Hematopoietic multipotent progenitor cell (in vitro differentiated cells): Measurements from ENCODE around the gene SLC25A1. TPM values are rescaled to one million over a fixed set of nuclear protein-coding genes. Genes with fewer than 3 reads are reported as not detected.
"Not testable (repeated sequence)": the region's sequence is repeated elsewhere in the genome, so short reads cannot be mapped to it uniquely, and the experiment has no call there.

Source experiments
- DNase-seq, 3 donors: peaks; one replicate each; pipeline ENCODE4 v3.0.0-alpha.2; 2011 to 2015; ENCODE audit warnings: low read depth in 2 of 3, low spot score in 2 of 3
- total RNA-seq: library from RNA; depleted of rRNA; stranded (reverse); fragments of >200 nt; gene quantifications from one replicate; pipeline ENCODE4 v1.2.3, GENCODE V29; 2012

The SLC25A1 gene
- total RNA-seq, 1 donor, result 71.9 TPM

DNA sequence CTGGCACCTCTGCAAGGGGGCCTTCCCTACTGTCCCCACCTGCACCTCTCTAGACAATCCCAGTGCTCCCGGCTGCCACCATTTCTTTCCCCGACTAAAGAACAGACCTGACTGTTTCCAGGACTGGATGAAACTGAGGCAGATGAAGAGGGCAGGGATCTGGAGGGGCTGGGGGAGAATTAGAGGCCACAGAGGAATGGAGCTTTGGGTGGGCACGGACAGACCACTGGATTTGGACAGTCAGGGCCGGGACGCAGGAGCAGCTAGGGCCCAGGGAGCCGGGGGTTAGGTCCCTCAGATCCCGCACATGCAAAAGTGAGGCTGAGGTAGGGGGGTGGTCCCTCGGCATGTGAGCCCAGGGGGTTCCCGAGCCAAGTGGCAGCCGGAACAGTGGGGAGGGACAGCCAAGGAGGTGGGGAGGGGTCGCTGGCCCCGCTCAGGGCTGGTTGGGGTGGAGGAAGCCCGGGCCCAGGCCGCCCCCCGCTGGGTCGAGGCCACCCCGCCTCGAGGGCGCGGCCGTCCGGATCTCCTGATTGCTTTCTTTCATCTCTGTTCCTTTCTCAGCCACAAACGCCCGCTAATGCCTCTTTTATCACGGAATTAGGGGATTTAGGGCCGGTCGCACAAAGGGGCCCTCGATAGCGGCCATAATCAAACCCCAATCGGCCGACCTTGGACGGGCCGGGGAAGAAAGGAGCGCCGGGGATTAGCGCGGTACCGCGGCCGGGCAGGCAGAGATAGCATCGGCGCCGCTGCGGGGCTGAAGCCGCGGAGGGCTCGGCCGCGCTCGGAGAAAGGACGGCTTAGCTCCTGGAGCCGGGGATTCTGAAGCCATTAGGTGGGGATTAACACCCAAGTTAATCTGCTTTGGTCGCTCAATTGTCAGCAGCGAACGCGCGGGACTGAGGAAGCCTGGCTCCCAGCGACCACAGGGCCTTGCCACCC lies 9.3 kb downstream of the SLC25A1 start:
- no peak for DNase-seq

DNA sequence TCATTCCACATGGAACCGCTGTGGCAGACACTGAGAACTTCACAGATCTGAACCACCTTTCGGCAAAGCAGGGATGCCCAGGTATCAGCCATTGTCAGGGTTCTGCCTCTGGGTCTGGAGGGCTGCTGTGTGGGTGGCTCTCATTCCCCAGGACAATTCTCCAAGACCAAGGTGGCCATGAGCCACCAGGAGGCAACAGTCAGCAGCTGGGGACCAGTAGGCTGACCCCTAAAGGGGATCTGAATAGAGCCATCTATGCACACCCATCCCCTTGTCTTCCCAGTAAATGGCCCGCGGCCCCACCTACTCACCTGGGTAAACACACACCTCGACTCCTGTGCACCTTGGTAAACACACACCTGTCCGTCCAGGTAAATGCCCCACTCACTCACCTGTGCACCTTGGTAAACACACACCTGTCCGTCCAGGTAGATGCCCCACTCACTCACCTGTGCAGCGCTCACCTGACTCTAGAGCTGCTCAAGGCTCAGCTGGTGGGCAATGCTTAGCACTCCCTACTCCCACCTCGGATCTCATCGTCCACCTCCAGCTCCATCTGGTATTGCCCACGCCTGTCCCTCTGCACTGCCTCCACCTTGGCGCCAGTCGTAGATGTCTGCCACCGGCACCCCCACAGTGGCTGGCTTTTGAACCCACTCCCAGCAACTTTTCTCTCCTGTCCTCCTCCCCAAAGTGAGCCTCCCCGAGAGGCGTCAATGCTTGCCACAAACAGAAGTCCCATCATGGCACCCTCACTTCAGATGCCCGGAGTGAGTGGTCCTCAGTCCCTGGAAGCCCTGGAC lies 10.2 kb downstream of the SLC25A1 start:
- DNase-seq, result no peak

DNA sequence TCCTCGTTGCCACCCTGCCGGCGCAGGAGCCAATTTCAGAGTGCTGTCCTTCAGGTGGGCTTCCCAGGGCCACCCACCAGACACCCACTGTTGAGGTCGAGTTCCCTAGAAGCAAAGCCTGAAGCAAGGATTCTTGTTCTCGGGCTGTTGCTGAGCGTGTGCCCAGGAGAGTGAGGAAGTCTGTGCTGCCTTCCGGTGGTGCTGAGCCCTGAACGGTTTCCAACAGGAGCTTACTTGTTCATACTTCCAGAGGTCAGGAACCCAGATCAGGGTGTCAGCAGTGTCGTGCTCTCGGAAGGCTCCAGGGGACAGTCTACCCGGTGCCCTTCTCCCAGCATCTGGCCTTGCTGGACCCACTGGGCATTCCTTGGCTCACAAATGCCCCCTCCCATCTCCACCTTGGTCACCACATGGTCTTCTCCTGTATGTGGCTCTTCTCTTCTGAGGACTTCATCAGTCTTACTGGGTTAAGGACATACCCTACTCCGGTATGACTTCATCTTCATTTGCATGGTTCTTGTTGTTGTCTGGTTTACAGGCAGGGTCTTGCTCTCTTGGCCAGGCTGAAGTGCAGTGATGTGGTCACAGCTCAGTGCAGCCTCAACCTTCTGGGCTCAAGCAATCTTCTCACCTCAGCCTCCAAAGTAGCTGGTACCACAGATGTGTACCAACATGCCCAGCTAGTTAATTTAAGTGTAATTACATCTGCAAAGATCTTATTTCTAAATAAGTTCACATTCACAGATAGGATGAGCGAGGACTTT lies 11.2 kb downstream of the SLC25A1 start:
- no peak for DNase-seq

DNA sequence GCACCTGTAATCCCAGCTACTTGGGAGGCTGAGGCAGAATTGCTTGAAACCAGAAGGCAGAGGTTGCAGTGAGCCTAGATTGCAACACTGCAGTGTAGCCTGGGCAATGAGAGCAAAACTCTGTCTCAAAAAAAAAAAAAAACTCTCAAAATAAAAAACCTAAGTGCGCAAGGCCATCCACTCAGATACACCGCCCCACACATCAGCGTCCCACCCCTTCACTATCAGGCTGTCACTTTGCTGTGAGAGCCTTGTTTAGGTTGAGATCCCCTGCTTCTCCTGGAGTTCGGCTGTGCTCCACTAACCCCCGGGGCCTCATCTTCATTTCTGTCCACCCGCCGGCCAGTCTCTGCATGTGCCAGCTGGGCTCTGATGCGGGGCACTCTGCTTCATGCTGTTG lies 12.1 kb downstream of the SLC25A1 start:
- no peak for DNase-seq

DNA sequence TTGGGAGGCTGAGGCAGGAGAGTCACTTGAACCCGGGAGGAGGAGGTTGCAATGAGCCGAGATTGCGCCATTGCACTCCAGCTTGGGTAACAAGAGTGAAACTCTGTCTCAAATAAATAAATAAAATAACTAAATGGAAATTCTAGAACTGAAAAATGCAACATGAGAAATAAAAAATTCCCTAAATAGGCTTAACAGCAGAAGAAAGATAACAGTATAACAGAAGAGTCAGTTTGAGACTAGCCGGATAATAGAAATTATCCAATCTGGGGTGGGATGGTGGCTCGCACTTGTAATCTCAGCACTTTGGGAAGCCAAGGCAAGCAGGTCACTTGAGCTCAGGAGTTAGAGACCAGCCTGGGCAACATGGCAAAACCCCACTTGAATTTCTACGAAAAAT lies 14.1 kb downstream of the SLC25A1 start:
- no peak for DNase-seq

DNA sequence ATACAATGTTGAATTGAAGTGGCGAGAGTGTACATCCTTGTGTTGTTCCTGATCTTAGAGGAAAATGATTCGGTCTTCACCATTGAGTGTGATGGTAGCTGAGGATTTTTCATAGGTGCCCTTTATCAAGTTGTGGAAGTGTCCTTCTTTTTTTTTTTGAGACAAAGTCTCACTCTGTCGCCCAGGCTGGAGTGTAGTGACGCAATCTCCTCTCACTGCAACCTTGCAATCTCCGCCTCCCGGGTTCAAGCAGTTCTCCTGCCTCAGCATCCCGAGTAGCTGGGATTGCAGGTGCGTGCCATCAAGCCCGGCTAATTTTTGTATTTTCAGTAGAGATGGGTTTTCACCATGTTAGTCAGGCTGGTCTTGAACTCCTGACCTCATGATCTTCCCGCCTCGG lies 19.9 kb downstream of the SLC25A1 start:
- DNase-seq, result not testable (repeated sequence)

DNA sequence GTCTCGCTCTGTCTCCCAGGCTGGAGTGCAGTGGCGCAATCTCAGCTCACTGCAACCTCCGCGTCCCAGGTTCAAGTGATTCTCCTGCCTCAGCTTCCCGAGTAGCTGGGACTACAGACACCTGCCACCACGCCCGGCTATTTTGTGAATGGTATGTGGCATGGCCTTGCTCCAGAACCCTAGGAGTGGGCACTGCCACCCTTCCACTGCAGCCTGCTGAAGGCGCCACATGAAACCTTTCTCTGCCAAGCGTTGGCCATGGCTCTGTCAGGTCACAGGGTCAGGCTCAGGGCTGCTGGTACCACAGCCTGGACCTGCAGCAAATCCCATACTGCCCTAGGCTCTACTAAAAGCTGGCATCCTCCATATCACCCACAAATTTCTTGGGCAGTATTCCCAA lies 22.4 kb downstream of the SLC25A1 start:
- DNase-seq, result not testable (repeated sequence)

DNA sequence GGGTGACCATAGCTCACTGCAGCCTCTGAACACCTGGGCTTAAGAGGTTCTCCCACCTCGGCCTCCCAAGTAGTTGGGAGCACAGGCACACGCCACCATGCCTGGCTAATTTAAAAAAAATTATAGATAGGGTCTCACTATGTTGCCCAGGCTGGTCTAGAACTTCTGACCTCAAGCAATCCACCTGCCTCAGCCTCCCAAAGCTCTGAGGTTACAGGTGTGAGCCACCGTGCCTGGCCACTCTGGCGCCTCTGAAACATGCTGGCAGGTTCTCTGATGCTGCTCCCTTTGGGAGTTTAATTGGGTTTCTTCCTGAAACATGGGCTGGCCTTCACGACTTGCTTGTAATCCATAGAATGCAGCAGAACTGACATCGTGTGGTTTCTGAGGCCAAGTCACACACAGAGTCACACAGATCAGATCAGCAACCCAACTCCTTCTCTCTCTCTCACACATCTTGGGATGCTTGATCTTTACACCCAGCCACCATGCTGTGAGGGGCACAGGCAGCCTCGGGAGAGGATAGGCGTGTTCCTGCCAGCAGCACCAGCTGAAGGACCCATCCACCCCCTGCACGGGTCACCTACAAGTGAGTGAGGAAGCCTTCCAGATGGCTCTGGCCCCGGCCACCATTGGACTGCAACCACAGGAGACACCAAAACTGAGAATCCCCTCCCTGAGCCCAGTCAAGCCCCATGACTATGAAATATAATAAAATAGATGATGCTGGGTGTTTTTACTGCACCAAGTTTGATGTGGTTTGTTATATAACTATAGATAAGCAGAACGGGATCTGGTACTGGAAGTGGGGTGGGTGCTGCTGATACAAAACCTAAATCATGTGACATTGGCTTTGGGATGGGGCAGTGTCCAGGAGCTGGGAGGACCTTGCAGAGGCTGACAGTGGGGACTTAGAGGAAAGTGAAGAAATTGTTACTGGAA lies 25.3 kb downstream of the SLC25A1 start:
- no peak for DNase-seq

DNA sequence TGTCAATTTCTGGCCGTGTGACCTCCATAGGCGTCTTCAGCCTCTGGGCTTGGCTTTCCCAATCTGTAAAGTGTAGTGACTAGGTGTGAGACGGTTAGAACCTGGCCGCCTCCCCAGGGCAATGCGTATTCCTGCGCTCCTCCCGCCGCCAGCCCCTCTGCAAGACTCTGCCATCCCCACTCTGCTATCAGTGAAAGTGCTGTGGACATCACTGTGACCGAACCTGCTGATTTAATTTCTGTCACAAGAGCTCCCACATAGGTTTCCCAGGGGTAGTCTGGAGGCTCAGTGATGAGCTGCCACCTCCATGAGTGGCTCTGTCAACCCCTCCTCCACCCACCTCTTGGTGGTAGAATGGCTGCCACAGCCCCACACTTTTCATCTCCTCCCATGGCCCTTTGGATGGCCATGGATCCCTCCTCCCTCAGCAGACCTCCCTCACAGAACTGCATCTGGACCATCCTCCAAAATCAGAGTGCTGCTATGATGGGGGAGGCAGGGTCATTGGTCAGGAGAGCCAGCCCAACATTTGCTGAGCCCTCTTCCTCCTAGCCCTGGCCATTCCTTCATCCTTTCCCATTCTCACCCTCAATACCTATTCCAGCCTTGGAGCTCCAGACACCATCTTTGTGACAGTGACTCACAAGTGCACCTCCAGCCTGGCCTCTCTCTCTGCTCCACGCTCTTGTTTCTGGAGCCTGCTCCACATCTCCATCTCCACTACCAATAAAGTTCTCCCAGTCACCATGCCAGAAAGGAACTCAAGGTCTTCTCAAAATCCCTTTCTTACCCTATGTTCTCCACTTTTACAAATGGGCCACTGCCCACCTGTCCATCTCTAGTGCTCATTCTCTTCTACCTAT lies 27.0 kb downstream of the SLC25A1 start:
- DNase-seq, result no peak

DNA sequence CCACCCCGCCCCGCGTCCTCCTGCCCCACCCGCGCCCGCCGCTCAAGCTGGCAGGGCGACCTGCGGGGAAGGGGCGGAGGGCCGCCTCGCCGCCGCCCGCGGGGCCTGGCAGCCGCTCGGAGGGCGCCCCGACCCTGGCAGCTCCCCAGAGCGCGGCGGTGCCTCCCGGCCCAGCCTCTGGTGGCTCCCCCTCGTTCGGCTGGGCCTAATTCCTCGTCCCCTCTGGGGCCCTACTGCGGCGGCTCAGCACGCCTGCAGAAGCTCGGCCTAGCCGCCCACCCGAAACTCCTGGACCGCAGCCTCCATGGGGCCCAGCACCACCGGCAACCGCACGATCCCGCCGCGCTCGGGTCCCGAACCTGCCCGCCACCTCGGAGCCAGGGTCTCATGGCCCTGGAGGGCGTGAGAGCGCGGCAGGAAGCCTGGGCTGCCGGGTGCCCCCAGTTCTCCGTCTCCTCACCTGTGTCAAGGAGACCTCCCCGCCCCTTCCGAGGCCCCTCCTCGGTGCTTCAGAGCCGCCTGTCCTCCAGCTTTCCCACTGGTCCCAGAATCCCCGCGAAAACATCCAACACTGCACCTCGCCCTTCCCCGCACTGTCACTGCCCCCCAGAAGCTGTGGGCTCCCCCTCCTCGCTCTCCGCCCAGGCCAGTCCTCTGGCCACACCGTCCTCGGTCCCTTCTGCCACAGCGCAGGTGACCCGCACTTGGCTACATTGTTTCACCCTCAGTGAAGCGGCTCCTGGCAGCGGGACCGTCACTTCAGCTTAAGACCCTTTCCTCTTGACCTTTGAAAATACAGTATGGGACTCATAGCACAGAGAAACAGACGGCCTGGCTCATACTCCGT lies 27.8 kb downstream of the SLC25A1 start:
- DNase-seq, result no peak

DNA sequence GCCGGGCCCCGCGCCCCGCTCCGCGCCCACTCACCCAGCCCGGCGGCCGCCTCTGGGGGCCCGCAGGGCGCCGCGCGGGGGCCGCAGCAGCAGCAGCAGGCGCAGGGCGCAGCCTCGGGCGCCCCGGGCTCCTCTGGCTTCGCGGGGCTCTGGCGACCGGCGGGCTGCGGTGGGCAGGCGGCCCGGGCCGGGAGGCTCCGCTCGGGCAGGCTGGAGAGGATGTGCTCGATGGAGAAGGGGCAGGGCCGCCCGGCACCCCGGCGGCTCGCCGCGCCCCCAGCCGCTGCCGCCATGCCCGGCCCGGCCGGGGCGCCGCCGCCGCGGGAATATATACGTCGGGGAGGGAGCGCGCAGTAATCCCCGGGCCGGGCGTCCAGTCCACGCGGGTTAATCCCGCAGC lies 28.5 kb downstream of the SLC25A1 start, which contains the start of gene GSC2:
Gene GSC2 (minus strand): TSS at position 302 of the 400 bp plus-strand sequence. CDS start 9 bp downstream, at position 293.
- no peak for DNase-seq

DNA sequence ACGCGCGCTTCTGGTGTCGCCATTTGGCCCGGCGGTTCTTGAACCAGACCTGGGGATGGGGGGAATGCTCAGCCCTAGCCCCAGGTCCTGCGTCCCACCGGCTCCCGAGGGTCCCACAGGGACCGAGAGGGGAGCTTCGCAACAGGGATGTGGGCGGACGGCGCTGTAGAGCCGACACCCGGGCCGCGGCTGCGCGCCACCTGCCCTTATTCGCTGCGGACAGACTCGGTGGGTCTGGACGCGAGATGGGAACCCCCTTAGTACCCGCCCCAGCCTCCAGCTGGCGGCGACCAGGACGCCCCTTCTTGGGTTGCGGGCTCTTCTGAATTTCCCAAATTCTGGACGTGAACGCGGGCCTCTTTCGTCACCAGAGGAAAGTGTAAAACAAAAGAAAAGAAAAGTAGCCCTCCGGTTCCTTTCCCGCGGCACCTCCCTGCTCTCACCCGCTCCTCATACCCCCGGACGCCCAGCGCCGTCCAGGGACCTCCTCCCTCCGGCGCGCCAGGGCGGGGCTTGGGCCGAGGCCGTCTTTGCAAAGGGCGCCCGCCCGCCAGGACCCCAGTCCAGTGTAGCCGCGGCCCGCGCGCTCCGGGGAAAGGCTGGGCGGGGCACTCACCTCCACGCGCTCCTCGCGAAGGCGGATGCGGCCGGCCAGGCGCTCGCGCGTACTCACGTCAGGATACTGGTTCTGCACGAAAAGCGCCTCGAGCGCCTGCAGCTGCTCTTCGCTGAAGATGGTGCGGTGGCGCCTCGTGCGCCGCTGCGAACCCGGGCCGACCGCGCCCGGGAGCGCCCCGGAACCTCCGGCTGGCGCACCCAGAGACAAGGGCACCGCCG lies 29.3 kb downstream of the SLC25A1 start:
- DNase-seq, result peak in 1 of 3 donors; percentile 26

DNA sequence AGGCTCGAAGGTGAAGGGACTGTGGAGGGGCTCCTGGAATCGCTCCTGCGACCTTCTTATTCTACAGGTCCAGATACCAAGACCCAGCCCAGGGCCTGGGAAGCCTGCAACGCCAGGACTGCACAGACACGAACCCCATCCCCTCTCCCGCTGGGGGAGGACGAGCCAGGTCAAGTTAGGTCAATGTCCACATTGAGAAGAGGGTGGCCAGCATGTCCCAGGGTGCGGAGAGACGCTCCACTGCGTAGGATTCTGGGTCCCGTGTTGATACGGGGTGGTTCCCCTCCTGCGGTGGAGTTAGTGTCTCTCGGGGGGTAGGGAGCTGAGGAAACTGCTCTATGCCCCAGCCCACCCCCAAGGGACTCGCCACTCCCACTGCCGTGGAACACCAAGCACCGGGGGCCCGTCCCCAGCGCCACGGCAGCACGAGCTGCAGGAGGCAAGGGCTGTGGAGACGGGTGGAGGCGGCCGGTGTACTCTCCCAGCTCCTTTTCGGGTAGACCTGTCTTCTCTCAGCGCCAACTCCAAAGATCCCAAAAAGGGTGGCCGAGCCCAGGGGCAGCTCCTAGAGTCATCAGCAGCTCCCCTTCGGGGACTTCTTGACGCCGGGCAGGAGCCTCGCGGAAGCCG lies 30.0 kb downstream of the SLC25A1 start:
- no peak for DNase-seq

DNA sequence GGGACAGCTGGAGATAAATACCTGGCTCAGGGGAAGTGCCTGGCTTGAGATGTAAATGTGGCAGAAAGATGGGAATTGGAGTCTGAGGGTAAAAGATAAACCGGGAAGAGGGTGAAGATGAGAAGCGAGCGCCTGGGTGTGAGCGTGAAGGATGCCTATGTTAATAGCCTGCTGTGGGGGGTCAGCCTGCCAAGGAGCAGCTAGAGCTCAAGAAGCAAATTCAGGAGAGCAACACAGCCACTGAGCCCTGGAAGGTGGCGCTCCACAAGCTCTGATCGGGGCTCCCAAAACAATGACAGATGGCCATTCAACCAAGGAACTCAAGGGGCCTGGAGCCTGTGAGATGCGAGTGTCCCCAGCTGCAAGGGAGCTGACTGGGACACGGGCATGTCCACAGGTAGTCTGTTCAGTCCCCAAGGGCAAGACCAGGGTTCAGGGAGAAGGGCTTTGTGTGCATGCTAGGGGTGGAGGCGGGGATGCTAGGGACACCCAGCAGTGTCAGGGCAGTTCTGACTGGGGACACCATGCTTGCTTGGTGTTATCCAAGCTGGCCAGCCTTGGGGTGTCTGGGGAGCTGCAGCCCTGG lies 31.2 kb downstream of the SLC25A1 start:
- DNase-seq, result no peak

DNA sequence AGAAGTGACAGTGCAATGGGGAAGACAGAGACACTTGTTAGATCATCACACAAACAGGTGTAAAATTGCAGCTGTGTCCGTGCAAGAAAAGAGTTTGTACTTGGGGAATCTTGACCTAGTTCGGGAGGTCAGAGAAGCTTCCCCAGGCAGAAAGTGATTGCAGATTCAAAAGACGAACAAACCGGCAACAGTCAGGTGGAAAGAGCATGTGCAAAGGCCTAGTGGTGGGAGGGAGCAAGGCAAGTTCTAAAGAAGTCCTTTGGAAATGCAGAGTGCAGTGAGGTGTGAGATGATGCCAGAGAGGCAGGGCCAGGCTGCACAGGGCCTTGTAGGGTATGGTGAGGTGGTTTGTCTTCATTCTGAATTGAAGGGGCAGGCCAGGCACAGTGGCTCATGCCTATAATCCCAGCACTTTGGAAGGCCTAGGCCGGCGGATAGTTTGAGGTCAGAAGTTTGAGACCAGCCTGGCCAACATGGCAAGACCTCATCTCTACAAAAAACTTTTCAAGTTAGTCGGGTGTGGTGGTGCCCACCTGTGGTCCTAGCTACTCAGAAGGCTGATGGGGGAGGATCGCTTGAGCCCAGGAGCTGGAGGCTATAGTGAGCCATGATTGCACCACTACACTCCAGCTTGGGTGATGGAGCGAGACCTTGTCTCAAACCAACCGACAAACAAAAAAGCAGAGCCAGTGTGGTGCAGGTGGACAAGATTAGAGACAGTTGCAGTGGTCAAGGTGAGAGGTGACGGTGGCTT lies 32.1 kb downstream of the SLC25A1 start:
- DNase-seq, result no peak
